Astrocyte (in vitro differentiated cells and primary cell): ENCODE results near the gene HOXC11.

ENCODE experiments used
- EZH2 ChIP-seq: IDR thresholded peaks from 2 replicates; pipeline ENCODE4 v1.6.1; 2012; ENCODE audit warnings: mild to moderate bottlenecking, low read length, inconsistent platforms; ENCODE audit not compliant: insufficient read depth
- TF ChIP-seq, protein P1 (sequence below): IDR thresholded peaks from 2 replicates; pipeline ENCODE4 v1.5.1; 2011; ENCODE audit warnings: low read depth, mild to moderate bottlenecking, inconsistent platforms, low read length, moderate library complexity; ENCODE audit not compliant: insufficient read depth

DNA sequence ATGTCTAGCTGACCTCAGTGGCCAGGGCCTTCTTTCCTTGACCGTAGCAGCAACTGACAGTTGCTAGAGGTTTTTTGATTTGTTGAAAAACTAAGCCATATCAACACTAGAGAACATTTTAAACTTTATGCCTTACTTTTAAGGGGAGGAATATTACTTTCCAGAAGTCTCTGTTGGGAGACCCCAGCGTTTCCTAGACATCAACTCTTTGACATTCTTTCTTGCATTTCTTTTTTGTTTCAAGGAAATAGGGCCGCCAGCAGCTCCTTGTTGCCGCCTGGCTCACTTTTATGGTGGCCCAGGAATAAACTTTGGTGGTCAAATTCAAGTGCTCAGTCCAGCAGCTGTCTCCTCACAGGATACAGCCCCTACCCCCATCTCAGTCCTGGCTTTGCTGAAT, 2.5 kb upstream of the HOXC11 start:
- TF ChIP-seq, protein P1, sequence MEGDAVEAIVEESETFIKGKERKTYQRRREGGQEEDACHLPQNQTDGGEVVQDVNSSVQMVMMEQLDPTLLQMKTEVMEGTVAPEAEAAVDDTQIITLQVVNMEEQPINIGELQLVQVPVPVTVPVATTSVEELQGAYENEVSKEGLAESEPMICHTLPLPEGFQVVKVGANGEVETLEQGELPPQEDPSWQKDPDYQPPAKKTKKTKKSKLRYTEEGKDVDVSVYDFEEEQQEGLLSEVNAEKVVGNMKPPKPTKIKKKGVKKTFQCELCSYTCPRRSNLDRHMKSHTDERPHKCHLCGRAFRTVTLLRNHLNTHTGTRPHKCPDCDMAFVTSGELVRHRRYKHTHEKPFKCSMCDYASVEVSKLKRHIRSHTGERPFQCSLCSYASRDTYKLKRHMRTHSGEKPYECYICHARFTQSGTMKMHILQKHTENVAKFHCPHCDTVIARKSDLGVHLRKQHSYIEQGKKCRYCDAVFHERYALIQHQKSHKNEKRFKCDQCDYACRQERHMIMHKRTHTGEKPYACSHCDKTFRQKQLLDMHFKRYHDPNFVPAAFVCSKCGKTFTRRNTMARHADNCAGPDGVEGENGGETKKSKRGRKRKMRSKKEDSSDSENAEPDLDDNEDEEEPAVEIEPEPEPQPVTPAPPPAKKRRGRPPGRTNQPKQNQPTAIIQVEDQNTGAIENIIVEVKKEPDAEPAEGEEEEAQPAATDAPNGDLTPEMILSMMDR: no peak
- TF ChIP-seq EZH2: peak; percentile 32
